K562 (cell line): Measurements from ENCODE around the gene HDAC6. TPM values are rescaled to one million over a fixed set of nuclear protein-coding genes. Genes with fewer than 3 reads are reported as not detected.

Source experiments
- E2F3 ChIP-seq: fragments of 250-450 bp; sonication (Bioruptor Pico); IDR thresholded peaks from 2 replicates; pipeline ENCODE4 v1.4.0; 2020; ENCODE audit warnings: mild to moderate bottlenecking
- ETV5 ChIP-seq: sonication (generic); formaldehyde crosslinking; IDR thresholded peaks from 2 replicates; pipeline ENCODE4 v1.4.0; 2020; ENCODE audit warnings: low read depth, mild to moderate bottlenecking, missing genetic modification reagents
- GATAD2A ChIP-seq: fragments of 450-650 bp; IDR thresholded peaks from 2 replicates; pipeline ENCODE4 v1.6.1; 2017
- HNRNPLL ChIP-seq: fragments of 200-400 bp; formaldehyde crosslinking; IDR thresholded peaks from 2 replicates; pipeline ENCODE4 v1.6.1; 2017; ENCODE audit warnings: low read length, low read depth, mild to moderate bottlenecking; ENCODE audit not compliant: poor library complexity, severe bottlenecking
- KDM5B ChIP-seq: fragments of 200-600 bp; sonication (generic); IDR thresholded peaks from 2 replicates; pipeline ENCODE4 v1.6.1; 2012; ENCODE audit warnings: low read depth, mild to moderate bottlenecking, moderate library complexity, low read length, control low read depth, inconsistent platforms; ENCODE audit not compliant: insufficient replicate concordance
- NFIC ChIP-seq: fragments of 450-650 bp; IDR thresholded peaks from 2 replicates; pipeline ENCODE4 v1.6.1; 2017; ENCODE audit warnings: mild to moderate bottlenecking, inconsistent platforms
- NFRKB ChIP-seq: fragments of 450-650 bp; IDR thresholded peaks from 2 replicates; pipeline ENCODE4 v1.6.1; 2016; ENCODE audit warnings: low read depth
- PHF20 ChIP-seq: fragments of 450-650 bp; IDR thresholded peaks from 2 replicates; pipeline ENCODE4 v1.6.1; 2018; ENCODE audit not compliant: partially characterized antibody
- SAFB ChIP-seq: fragments of 200-400 bp; formaldehyde crosslinking; IDR thresholded peaks from 2 replicates; pipeline ENCODE4 v1.6.1; 2017; ENCODE audit warnings: low read depth, low read length, borderline replicate concordance
- TEAD1 ChIP-seq, 2 experiments: fragments of 450-650 bp in 1 of 2; sonication (generic) in 1 of 2; formaldehyde crosslinking; IDR thresholded peaks; 2 replicates each; pipeline versions ENCODE4 v1.4.0 to v1.8.0; 2020 to 2022; ENCODE audit warnings: mild to moderate bottlenecking in 2 of 2, missing genetic modification reagents in 1 of 2
- ZNF592 ChIP-seq: fragments of 450-650 bp; IDR thresholded peaks from 2 replicates; pipeline ENCODE4 v1.6.1; 2017; ENCODE audit warnings: antibody characterized with exemption, mild to moderate bottlenecking
- polyA plus RNA-seq, 8 experiments: library from polyadenylated mRNA; depleted of rRNA in 4 of 8; stranded (reverse) in 5 of 8; unstranded in 3 of 8; fragments of >200 nt; fragmentation: Nextera tagmentation in 2 of 8; fragmentation: Illumina TruSeq in 1 of 8; extraction: Ambion mirVana in 2 of 8; extraction: Trizol in 1 of 8; gene quantifications; 2 replicates each; pipeline versions ENCODE4 v1.2.1 to v1.2.3, GENCODE V29; 2011 to 2014; ENCODE audit warnings: inconsistent platforms in 1 of 8, missing spikeins in 1 of 8
- total RNA-seq, 7 experiments: library from RNA; depleted of rRNA in 6 of 7; stranded (reverse); fragments of >200 nt in 6 of 7; fragmentation: Illumina TruSeq in 2 of 7; extraction: Trizol in 2 of 7; gene quantifications; 2 replicates each; pipeline versions ENCODE4 v1.2.1 to v1.2.3, GENCODE V29; 2011 to 2021; ENCODE audit warnings: low replicate concordance in 1 of 7
- TF ChIP-seq, protein P1 (sequence below): fragments of 450-650 bp; formaldehyde crosslinking; conservative IDR thresholded peaks from 2 replicates; pipeline ENCODE4 v1.4.0; 2022; ENCODE audit warnings: mild to moderate bottlenecking, missing genetic modification characterization
- TF ChIP-seq, protein P2 (sequence below): fragments of 450-650 bp; IDR thresholded peaks from 2 replicates; pipeline ENCODE4 v1.6.1; 2016
- TF ChIP-seq, protein P3 (sequence below): fragments of 450-650 bp; IDR thresholded peaks from 2 replicates; pipeline ENCODE4 v1.6.1; 2018; ENCODE audit not compliant: partially characterized antibody
- TF ChIP-seq, protein P4 (sequence below): fragments of 450-650 bp; formaldehyde crosslinking; IDR thresholded peaks from 2 replicates; pipeline ENCODE4 v1.4.0; 2022; ENCODE audit warnings: missing genetic modification characterization

The HDAC6 gene
- total and polyA plus RNA-seq, 9 of the 15 experiments (the other 6 are each of a cell fraction or from before 2014, with no cell fraction given) = 29.9 to 101 (median 71.2) TPM

DNA sequence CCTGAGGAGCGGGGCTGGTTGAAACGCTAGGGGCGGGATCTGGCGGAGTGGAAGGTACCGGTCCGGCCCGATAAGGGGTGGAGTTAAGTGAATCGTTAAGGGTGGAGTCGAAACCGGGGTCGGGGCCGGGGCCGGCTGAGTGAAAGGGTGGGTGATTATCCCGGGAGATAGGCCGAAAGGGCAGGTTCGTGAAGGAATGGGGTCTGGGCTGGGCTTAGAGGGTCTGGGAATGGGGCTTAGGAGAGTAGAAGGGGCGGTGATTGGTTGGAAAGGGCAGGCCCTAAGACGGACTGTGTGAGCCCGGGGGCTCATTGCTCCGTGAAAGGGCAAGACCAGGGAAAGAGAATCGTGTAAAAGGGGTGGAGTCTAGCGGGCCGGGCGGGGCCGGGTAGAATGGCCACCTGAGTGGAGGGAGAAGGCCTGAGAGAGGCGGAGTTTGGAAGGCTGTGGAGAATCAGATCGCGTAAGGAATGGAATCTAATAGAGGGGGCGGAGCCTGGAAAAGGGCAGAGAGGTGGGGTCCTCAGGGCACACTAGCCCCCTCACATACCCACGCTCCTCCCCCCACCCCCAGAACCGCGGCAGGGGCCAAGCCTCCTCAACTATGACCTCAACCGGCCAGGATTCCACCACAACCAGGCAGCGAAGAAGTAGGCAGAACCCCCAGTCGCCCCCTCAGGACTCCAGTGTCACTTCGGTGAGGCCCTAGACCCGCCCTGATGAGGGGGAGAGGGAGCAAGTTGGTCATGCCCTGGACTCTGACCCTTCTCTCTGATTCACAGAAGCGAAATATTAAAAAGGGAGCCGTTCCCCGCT lies 430 bp downstream of the HDAC6 start (continued):
- TF ChIP-seq, protein P1, sequence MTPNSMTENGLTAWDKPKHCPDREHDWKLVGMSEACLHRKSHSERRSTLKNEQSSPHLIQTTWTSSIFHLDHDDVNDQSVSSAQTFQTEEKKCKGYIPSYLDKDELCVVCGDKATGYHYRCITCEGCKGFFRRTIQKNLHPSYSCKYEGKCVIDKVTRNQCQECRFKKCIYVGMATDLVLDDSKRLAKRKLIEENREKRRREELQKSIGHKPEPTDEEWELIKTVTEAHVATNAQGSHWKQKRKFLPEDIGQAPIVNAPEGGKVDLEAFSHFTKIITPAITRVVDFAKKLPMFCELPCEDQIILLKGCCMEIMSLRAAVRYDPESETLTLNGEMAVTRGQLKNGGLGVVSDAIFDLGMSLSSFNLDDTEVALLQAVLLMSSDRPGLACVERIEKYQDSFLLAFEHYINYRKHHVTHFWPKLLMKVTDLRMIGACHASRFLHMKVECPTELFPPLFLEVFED (CRISPR knock-in tag) = peak; percentile 94
- TF ChIP-seq, protein P2, sequence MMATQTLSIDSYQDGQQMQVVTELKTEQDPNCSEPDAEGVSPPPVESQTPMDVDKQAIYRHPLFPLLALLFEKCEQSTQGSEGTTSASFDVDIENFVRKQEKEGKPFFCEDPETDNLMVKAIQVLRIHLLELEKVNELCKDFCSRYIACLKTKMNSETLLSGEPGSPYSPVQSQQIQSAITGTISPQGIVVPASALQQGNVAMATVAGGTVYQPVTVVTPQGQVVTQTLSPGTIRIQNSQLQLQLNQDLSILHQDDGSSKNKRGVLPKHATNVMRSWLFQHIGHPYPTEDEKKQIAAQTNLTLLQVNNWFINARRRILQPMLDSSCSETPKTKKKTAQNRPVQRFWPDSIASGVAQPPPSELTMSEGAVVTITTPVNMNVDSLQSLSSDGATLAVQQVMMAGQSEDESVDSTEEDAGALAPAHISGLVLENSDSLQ = peak; percentile 34
- TF ChIP-seq ETV5 (no peak; the same call in 1 of the 2 replicates), ZNF592 (no peak), E2F3 (CRISPR knock-in tag) (no peak), SAFB (no peak), KDM5B (peak; percentile 66), PHF20 (no peak), GATAD2A (no peak), TEAD1 (CRISPR knock-in tag; IDR thresholded peaks at IDR 0.05) (0 out of 4 replicates have a peak, but pooled peaks of 1 of the 2 experiments have one; percentile 20), NFIC (peak; percentile 34; the same call in 1 of the 2 replicates), NFRKB (peak; percentile 85), HNRNPLL (peak; percentile 3)
- TF ChIP-seq, protein P3, sequence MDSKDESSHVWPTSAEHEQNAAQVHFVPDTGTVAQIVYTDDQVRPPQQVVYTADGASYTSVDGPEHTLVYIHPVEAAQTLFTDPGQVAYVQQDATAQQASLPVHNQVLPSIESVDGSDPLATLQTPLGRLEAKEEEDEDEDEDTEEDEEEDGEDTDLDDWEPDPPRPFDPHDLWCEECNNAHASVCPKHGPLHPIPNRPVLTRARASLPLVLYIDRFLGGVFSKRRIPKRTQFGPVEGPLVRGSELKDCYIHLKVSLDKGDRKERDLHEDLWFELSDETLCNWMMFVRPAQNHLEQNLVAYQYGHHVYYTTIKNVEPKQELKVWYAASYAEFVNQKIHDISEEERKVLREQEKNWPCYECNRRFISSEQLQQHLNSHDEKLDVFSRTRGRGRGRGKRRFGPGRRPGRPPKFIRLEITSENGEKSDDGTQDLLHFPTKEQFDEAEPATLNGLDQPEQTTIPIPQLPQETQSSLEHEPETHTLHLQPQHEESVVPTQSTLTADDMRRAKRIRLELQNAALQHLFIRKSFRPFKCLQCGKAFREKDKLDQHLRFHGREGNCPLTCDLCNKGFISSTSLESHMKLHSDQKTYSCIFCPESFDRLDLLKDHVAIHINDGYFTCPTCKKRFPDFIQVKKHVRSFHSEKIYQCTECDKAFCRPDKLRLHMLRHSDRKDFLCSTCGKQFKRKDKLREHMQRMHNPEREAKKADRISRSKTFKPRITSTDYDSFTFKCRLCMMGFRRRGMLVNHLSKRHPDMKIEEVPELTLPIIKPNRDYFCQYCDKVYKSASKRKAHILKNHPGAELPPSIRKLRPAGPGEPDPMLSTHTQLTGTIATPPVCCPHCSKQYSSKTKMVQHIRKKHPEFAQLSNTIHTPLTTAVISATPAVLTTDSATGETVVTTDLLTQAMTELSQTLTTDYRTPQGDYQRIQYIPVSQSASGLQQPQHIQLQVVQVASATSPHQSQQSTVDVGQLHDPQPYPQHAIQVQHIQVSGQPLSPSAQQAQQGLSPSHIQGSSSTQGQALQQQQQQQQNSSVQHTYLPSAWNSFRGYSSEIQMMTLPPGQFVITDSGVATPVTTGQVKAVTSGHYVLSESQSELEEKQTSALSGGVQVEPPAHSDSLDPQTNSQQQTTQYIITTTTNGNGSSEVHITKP = peak; percentile 23
- TF ChIP-seq, protein P4, sequence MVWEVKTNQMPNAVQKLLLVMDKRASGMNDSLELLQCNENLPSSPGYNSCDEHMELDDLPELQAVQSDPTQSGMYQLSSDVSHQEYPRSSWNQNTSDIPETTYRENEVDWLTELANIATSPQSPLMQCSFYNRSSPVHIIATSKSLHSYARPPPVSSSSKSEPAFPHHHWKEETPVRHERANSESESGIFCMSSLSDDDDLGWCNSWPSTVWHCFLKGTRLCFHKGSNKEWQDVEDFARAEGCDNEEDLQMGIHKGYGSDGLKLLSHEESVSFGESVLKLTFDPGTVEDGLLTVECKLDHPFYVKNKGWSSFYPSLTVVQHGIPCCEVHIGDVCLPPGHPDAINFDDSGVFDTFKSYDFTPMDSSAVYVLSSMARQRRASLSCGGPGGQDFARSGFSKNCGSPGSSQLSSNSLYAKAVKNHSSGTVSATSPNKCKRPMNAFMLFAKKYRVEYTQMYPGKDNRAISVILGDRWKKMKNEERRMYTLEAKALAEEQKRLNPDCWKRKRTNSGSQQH (CRISPR knock-in tag) = peak; percentile 91
